CD8-positive, alpha-beta memory T cell (primary cell): ENCODE measurements around the gene WHRN. TPM values are rescaled to one million over a fixed set of nuclear protein-coding genes. Genes with fewer than 3 reads are reported as not detected.

ENCODE experiments used
- CTCF ChIA-PET: fragments of 350-600 bp; sonication (Branson Sonifier 250); formaldehyde crosslinking; loops from one replicate; lab custom pipeline; 2021; ENCODE audit warnings: antibody characterized with exemption; lab: Charles Lee
- POLR2A ChIA-PET: fragments of 350-600 bp; sonication (Branson Sonifier 250); formaldehyde crosslinking; loops from one replicate; lab custom pipeline; 2021; ENCODE audit warnings: antibody characterized with exemption; lab: Charles Lee
- DNase-seq, 5 donors: peaks; one replicate each; pipeline versions ENCODE4 v3.0.0 to v3.0.0-alpha.2; 2020 to 2022; ENCODE audit warnings: mixed read lengths in 1 of 5
- H3K27ac ChIP-seq: one replicate; pipeline ENCODE4 v1.7.0; 2013; ENCODE audit warnings: low read depth, mild to moderate bottlenecking, low read length, moderate library complexity
- H3K27me3 ChIP-seq: 2 replicates; pipeline ENCODE4 v1.7.0; 2013; ENCODE audit warnings: low read length, mild to moderate bottlenecking; ENCODE audit not compliant: insufficient read depth, poor library complexity, severe bottlenecking
- H3K36me3 ChIP-seq: 2 replicates; pipeline ENCODE4 v1.7.0; 2013; ENCODE audit warnings: mild to moderate bottlenecking, low read length, moderate library complexity; ENCODE audit not compliant: insufficient read depth
- H3K4me1 ChIP-seq: 2 replicates; pipeline ENCODE4 v1.7.0; 2013; ENCODE audit warnings: mild to moderate bottlenecking, low read length, moderate library complexity; ENCODE audit not compliant: insufficient read depth
- H3K4me3 ChIP-seq: 2 replicates; pipeline ENCODE4 v1.7.0; 2013; ENCODE audit warnings: mild to moderate bottlenecking, low read length
- H3K9me3 ChIP-seq: 2 replicates; pipeline ENCODE4 v1.7.0; 2013; ENCODE audit warnings: mild to moderate bottlenecking, low read length
- H3K27ac Mint-ChIP-seq, 8 donors: one replicate each; pipeline ENCODE4 v1.8.0; 2020 to 2021; ENCODE audit warnings: mixed read lengths in 8 of 8, mild to moderate bottlenecking in 6 of 8, inconsistent platforms in 3 of 8, moderate library complexity in 3 of 8
- H3K27me3 Mint-ChIP-seq, 2 donors: one replicate each; pipeline ENCODE4 v1.8.0; 2020 to 2021; ENCODE audit warnings: mixed read lengths in 2 of 2, mild to moderate bottlenecking in 1 of 2, moderate library complexity in 1 of 2
- H3K36me3 Mint-ChIP-seq, 3 donors: one replicate each; pipeline ENCODE4 v1.8.0; 2020 to 2021; ENCODE audit warnings: mixed read lengths in 3 of 3, inconsistent platforms in 1 of 3, mild to moderate bottlenecking in 1 of 3
- H3K4me1 Mint-ChIP-seq, 3 donors: one replicate each; pipeline ENCODE4 v1.8.0; 2020 to 2021; ENCODE audit warnings: mixed read lengths in 3 of 3, inconsistent platforms in 1 of 3, mild to moderate bottlenecking in 1 of 3
- H3K4me3 Mint-ChIP-seq, 7 donors: one replicate each; pipeline ENCODE4 v1.8.0; 2020 to 2021; ENCODE audit warnings: mixed read lengths in 7 of 7, mild to moderate bottlenecking in 6 of 7, moderate library complexity in 4 of 7, inconsistent platforms in 2 of 7
- H3K9me3 Mint-ChIP-seq, 5 donors: one replicate each; pipeline ENCODE4 v1.8.0; 2020 to 2022; ENCODE audit warnings: mixed read lengths in 5 of 5, mild to moderate bottlenecking in 3 of 5, moderate library complexity in 2 of 5, inconsistent platforms in 1 of 5
- polyA plus RNA-seq: library from polyadenylated mRNA; unstranded; fragments of 300-500 nt; fragmentation: Illumina TruSeq; gene quantifications from one replicate; pipeline ENCODE4 v1.2.3, GENCODE V29; 2021
- total RNA-seq, 2 experiments: library from RNA; stranded (reverse); gene quantifications; one replicate each; pipeline ENCODE4 v1.2.3, GENCODE V29; 2021

Gene WHRN
- total and polyA plus RNA-seq, 3 experiments from 2014 or later, result 5.5 to 9.0 (median 8.6) TPM

DNA sequence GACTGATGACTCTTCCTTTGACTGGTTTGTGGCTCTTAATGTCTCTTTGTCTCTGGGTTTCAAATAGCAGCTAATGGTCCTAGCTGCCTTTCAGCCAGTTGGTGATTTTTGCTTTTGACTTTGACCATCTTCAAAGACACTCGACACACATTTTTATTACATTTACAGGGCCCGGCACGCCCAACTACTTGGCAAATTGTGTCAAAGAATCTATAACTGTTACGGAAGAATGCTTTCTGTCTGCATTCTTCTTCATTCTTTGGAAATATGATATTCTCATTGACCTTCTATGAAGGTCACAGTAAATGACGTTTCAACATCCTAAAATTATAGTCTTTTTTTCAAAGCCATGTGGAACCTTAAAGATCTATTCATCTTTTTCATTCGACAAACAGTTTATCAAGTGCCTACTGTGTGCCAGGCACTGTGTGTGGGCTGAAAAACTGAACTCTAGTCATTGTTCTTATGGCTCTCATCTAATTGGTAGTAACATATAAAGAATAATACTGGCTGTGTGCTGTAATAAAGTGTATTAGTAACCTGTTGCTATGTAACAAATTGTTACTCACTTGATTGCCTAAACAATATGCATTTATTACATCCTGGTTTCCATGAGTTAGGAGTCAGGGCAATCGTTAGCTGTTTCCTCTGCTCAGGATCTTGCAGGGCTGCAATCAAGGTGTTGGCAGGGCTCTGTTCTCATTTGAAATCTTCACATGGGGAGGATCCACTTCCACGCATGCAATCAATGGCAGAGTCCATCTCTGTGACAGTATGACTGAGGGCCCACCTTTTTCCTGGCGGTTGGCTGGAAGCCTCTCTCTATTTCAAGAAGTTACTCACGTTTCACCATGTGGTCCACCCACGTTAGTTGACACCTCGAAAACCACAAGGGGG lies 7.0 kb upstream of the WHRN start:
- Mint-ChIP-seq H3K36me3 (no peaks in the 10 kb centered on the region), H3K4me1 (peaks cover 5 to 19% (median 8%) of the 10 kb centered on the region in 3 donors), H3K9me3 (no peaks in the 10 kb centered on the region), H3K4me3 (peak overlapping the region in 1 of 7 donors; percentile 8), H3K27ac (peak overlapping the region in 1 of 8 donors; percentile 55), H3K27me3 (peaks cover 7 to 42% of the 10 kb centered on the region in 2 donors)
- Histone ChIP-seq H3K36me3 (no peaks in the 10 kb centered on the region), H3K4me1 (no peaks in the 10 kb centered on the region), H3K27ac (no peak overlapping the region), H3K27me3 (peaks cover 9% of the 10 kb centered on the region), H3K4me3 (no peak overlapping the region), H3K9me3 (no peaks in the 10 kb centered on the region)
- ChIA-PET CTCF (interaction anchor here (2.5 kb wide), 1 partner anchor 107 kb away, joined by 11 read pairs; no protein-coding TSS in a partner anchor), POLR2A (no interaction called here)
- DNase-seq, result no peak

DNA sequence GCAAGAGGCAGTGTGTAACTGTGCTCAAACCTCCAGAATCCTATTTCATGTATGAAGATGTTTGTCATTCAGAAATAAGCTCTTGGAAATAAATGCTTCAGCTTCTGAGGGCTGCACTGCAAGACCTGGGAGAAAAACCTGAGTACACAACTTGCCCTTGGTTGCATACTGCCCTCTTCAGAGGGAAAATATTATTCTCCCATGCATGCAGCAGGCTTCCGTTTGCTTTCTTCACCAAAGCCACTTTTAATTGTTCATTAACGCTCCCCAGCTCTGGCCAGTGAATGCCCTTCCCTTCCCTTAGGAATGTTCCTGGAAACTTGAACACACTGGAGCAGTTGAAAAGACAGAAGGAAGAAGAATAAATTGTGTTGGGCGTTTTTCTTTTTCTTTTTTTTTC lies 2.5 kb upstream of the WHRN start:
- peaks cover 9% of the 10 kb centered on the region for H3K27me3 ChIP-seq

GRCh38 chr9:114506082-114506390 lies 763 bp upstream of the WHRN start:
- POLR2A ChIA-PET, result interaction anchor here (0.7 to 1.7 kb wide), 3 partner anchors 12 to 81 kb away, joined by 3 read pairs; partner anchors contain the start of gene ATP6V1G1
- CTCF ChIA-PET, result interaction anchor here (1.3 to 6.6 kb wide), 6 partner anchors 9 to 169 kb away, joined by 4 to 54 read pairs (median 23); no protein-coding TSS in a partner anchor
- H3K4me3 Mint-ChIP-seq, result peak overlapping the region; percentile 82 to 95 (median 87)
- H3K27me3 Mint-ChIP-seq, result peaks cover 0 to 16% of the 10 kb centered on the region in 2 donors
- H3K27ac Mint-ChIP-seq, result peak overlapping the region; percentile 82 to 97 (median 95)
- Histone ChIP-seq H3K36me3 (no peaks in the 10 kb centered on the region), H3K27me3 (peaks cover 9% of the 10 kb centered on the region), H3K9me3 (no peaks in the 10 kb centered on the region), H3K4me1 (peaks cover 18% of the 10 kb centered on the region), H3K4me3 (peak overlapping the region; percentile 70), H3K27ac (peak overlapping the region; percentile 76)
- H3K36me3 Mint-ChIP-seq, result peaks cover 0 to 3% (median 0%) of the 10 kb centered on the region in 3 donors
- peaks cover 36 to 53% (median 51%) of the 10 kb centered on the region in 3 donors for H3K4me1 Mint-ChIP-seq
- no peak for DNase-seq
- H3K9me3 Mint-ChIP-seq, result no peaks in the 10 kb centered on the region

More for the DNA sequence above, 2.5 kb upstream of the WHRN start:
- CTCF ChIA-PET, result interaction anchor here (0.8 to 6.6 kb wide), 20 partner anchors 11 to 216 kb away, joined by 3 to 54 read pairs (median 5); partner anchors contain the start of gene ATP6V1G1
- Histone ChIP-seq H3K9me3 (no peaks in the 10 kb centered on the region), H3K4me1 (peaks cover 18% of the 10 kb centered on the region), H3K36me3 (no peaks in the 10 kb centered on the region), H3K4me3 (no peak overlapping the region), H3K27ac (no peak overlapping the region)
- Mint-ChIP-seq H3K27ac (peak overlapping the region in 7 of 8 donors; percentile 25 to 97 (median 68)), H3K9me3 (no peaks in the 10 kb centered on the region), H3K4me1 (peaks cover 24 to 38% (median 34%) of the 10 kb centered on the region in 3 donors), H3K4me3 (peak overlapping the region in 1 of 7 donors; percentile 86), H3K27me3 (peaks cover 6 to 28% of the 10 kb centered on the region in 2 donors), H3K36me3 (peaks cover 0 to 3% (median 0%) of the 10 kb centered on the region in 3 donors)
- POLR2A ChIA-PET, result no interaction called here
- peak in 2 of 5 donors; percentile 33 to 41 for DNase-seq

DNA sequence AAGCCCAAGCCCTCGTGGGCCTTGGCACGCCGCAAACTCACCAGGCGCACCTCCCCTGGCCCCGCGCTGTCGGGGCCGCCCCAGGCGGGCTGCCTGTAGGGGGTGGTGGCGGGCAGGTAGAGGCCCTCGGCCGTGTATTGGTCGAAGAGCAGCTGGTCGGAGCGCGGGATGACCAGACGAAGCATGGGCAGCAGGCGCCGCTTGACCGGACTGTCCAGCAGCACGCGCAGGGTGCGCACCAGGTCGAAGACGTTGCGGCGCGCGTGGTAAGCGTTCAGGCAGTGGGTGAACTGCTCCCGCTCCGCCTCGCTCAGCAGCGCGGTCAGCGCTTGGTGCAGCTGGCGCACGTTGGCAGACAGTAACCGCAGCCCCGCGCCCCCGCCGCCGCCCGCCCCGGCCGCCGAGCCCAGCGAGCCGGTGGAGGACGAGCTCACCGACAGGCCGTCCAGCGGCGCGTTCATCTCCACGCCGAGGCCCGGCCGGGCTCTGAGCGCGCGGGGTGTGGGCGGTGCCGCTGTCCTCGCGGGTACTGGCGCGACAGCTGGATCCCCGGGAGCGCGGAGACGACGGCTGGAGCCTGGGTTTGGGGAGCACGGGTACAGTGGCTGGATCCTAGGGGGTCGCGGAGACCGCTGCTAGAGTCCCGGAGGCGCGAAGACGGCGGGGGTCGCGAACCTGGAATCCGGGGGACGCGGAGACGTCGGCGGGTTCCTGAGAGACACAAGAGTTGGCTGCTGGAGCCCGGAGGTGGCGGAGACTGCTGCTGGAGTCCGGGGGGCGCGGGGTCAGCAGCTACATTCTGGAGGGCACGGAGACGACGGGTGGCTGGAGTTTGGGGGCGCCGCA lies 709 bp downstream of the WHRN start:
- H3K27ac Mint-ChIP-seq, result peak overlapping the region; percentile 77 to 95 (median 92)
- no peaks in the 10 kb centered on the region for H3K9me3 Mint-ChIP-seq
- peaks cover 0 to 13% of the 10 kb centered on the region in 2 donors for H3K27me3 Mint-ChIP-seq

DNA sequence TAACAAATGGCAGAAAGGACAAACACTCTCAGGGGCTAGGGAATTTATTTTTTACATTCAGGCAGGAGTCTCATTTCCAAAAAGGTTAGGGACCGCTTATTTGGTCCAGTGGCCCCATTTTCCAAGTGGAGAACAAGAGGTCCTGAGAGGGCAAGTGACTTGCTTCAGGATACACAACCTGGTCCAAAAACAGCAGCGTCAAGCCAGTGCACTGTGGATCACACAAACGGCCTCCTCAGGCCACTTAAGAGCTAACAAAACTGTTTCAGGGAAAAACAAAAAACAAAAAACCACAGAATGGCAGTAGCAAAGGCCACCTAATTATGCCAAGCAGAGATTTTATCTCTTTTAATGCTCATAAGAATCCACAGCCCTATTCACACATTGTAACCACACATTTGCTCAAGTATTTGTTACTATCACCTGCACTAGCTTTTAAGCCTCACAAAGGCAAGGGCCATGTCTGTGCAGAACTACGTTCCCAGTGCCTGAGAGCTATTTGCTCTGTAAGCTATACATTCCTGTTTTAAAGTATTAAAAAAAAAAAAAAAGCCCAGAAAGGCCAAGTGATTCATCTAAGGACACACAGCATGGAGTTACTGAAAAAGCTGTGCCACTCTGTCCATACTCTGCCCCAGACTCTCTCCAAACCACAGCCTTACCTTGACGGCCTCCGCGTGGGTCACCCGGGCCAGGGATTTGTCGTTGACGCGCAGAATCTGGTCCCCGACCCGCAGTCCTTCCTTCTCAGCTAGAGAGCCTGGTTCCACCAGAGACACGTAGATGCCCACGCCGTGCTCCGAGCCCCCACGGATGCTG lies 1.5 kb downstream of the WHRN start:
- CTCF ChIA-PET, result interaction anchor here (0.8 to 6.6 kb wide), 15 partner anchors 9 to 403 kb away, joined by 3 to 54 read pairs (median 3); partner anchors contain the start of genes AKNA and ATP6V1G1
- Mint-ChIP-seq H3K4me1 (peaks cover 46 to 70% (median 53%) of the 10 kb centered on the region in 3 donors), H3K27ac (peak overlapping the region; percentile 62 to 95 (median 91)), H3K4me3 (peak overlapping the region; percentile 77 to 93 (median 85)), H3K9me3 (no peaks in the 10 kb centered on the region), H3K36me3 (peaks cover 0 to 3% (median 0%) of the 10 kb centered on the region in 3 donors), H3K27me3 (peaks cover 0 to 5% of the 10 kb centered on the region in 2 donors)
- Histone ChIP-seq H3K4me3 (peak overlapping the region; percentile 46), H3K27ac (peak overlapping the region; percentile 76), H3K4me1 (peaks cover 18% of the 10 kb centered on the region), H3K9me3 (no peaks in the 10 kb centered on the region), H3K36me3 (no peaks in the 10 kb centered on the region), H3K27me3 (peaks cover 6% of the 10 kb centered on the region)
- peak in 1 of 5 donors; percentile 51 for DNase-seq
- POLR2A ChIA-PET, result interaction anchor here (0.7 to 1.8 kb wide), 5 partner anchors 84 to 149 kb away, joined by 3 to 11 read pairs (median 3); partner anchors contain the start of genes AKNA, ATP6V1G1 and TMEM268

More for the DNA sequence above, 709 bp downstream of the WHRN start:
- Histone ChIP-seq H3K9me3 (no peaks in the 10 kb centered on the region), H3K4me3 (peak overlapping the region; percentile 70), H3K27ac (peak overlapping the region; percentile 76), H3K27me3 (peaks cover 9% of the 10 kb centered on the region), H3K36me3 (no peaks in the 10 kb centered on the region), H3K4me1 (peaks cover 18% of the 10 kb centered on the region)
- H3K4me1 Mint-ChIP-seq, result peaks cover 44 to 64% (median 53%) of the 10 kb centered on the region in 3 donors
- H3K4me3 Mint-ChIP-seq, result peak overlapping the region; percentile 84 to 95 (median 87)
- ChIA-PET CTCF (interaction anchor here (0.8 to 6.6 kb wide), 12 partner anchors 10 to 402 kb away, joined by 3 to 54 read pairs (median 5); partner anchors contain the start of genes AKNA and ATP6V1G1), POLR2A (interaction anchor here (0.7 to 1.8 kb wide), 7 partner anchors 10 to 148 kb away, joined by 3 to 11 read pairs (median 3); partner anchors contain the start of genes AKNA, ATP6V1G1 and TMEM268)
- peak; percentile 20 to 60 (median 47) for DNase-seq
- H3K36me3 Mint-ChIP-seq, result peaks cover 0 to 3% (median 0%) of the 10 kb centered on the region in 3 donors

- H3K27ac Mint-ChIP-seq, result peak overlapping the region; percentile 62 to 95 (median 90)
- ChIA-PET POLR2A (interaction anchor here (0.9 to 1.4 kb wide), 2 partner anchors 18 to 118 kb away, joined by 3 to 7 read pairs; no protein-coding TSS in a partner anchor), CTCF (interaction anchor here (0.9 to 6.6 kb wide), 9 partner anchors 11 to 150 kb away, joined by 3 to 54 read pairs (median 5); no protein-coding TSS in a partner anchor)
- H3K4me3 ChIP-seq, result peak overlapping the region; percentile 46
- H3K27me3 ChIP-seq, result peaks cover 2% of the 10 kb centered on the region
- peaks cover 48 to 77% (median 56%) of the 10 kb centered on the region in 3 donors for H3K4me1 Mint-ChIP-seq
- H3K27ac ChIP-seq, result peak overlapping the region; percentile 76
- H3K9me3 ChIP-seq, result no peaks in the 10 kb centered on the region
- H3K27me3 Mint-ChIP-seq, result peaks cover 0 to 3% of the 10 kb centered on the region in 2 donors
- no peaks in the 10 kb centered on the region for H3K36me3 ChIP-seq
- no peaks in the 10 kb centered on the region for H3K9me3 Mint-ChIP-seq
- H3K36me3 Mint-ChIP-seq, result peaks cover 0 to 3% (median 0%) of the 10 kb centered on the region in 3 donors
- peak overlapping the region; percentile 77 to 93 (median 85) for H3K4me3 Mint-ChIP-seq
- peaks cover 20% of the 10 kb centered on the region for H3K4me1 ChIP-seq
- DNase-seq, result no peak
Measured at GRCh38 chr9:114503009-114503408, 2.3 kb downstream of the WHRN start.
